Stimulated activated CD8-positive, alpha-beta memory T cell treated with anti-CD3 and anti-CD28 coated beads, Interleukin-4, amount 100 ng/mL, for 24 hours (primary cell): Measurements from ENCODE around the gene LRP1-AS.
A peak's percentile ranks its signal among the peaks of the same experiment; 100 is the strongest.
"Not testable (repeated sequence)": the region's sequence is repeated elsewhere in the genome, so short reads cannot be mapped to it uniquely, and the experiment has no call there.

ENCODE experiments used
- DNase-seq: peaks from one replicate; pipeline ENCODE4 v3.0.0-alpha.2; 2020; ENCODE audit warnings: low read depth

The LRP1-AS gene

DNA sequence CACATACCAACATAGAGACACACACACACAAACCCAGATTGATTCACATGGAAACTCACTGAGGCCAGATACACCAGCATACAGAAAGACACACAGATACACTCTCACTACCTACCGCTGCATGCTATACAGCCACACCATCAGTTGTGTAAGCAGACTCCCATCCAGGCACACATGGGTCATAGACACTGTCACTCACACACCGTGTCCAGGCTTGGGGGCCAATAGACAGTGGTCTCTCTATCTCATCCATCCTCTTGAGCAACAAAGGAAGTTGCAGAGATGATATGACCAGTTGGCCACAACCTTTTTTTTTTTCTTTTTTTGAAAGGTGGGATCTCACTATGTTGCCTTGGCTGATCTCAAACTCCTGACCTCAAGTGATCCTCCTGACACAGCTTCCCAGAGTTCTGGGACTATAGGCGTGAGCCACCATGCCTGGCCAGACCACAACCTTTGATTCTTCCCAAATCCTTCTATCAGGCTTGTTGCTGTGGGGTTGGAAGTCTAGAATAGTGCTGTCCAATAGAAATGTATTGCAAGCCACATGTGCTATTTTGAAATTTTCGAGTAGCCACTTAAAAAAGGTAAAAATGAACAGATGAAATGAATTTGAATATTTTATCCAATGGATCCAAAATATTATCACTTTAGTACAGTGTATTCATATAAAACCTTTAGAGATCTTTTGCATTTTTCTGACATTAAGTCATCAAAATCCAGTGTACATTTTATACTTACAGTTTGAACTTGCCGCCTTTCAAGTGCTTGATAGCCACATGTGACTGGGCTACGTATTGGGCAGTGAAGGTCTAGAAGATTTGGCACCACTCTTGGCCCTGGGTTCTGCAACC, 7.4 kb downstream of the LRP1-AS start:
- DNase-seq = no peak

DNA sequence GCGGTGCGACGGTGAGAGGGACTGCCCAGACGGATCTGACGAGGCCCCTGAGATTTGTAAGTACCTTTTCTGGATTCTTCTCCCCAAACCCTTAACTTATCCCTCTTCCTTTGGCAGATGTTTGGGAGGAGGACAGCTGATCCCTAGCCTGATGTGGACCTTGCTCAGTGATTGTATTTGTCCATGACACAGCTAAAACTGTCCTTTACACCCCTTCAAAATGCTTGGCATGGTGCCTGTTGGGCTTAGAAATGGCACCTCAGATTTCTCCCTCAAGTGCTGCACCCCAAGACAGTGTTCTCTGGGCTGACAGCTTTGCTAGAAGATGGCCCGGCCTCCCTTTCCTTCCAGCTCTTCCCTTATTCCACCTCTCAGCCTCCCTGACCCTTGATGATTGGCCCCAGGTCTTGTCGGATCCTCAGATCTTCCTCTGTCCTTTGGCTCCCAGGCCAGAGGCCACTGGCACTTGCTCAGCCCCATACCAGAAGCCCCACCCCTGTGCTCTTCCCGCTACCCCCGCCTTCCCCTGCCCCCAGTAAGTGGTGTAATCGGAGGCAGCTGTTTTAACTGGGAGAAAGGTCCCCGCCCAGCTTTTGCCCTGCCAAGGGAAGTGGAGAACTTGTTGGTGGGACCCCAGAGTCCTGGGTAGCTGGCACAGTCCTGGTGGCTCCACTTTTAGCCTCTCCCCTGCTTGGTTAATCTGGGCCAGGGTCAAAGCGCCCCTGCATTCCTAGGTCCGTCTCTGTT, 8.7 kb downstream of the LRP1-AS start:
- no peak for DNase-seq

DNA sequence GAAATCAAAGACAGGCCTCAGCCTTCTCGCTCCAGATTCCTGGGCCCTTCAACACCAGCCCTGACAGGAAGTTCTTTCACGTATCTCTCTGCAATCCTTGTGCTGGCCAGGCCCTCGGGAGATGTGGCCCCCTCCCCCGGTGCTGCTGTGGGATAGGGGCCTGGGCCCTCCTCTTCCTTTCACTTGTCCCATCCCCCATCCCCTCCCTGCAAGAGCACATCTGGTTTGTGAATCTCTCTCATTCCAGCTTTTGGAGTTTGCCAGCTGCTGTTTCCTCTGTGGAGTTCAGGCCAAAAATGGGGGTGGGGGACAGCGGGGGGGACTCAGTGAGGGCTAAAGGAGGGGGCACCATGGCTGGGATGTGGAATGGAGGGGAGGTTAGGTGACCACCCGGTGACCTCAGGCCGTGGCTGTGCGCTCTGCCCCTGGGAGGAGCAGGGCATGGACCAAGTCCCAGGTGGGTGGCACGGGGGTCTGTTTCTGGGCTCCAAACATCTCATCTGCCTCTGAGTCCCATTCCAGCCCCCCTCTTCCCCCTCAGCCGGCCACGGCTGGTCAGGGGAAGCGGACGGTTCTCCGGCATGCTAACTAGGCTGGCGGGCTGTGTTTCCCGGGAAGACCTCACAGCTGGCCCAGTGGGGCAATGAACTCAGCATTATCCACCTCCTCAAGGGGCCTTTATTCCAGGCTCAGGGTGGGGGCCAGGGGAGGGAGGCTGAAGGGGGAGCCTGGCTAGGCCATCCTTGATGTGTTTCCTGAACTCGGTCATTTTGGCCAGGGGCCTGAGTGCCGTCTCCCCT, 11.7 kb downstream of the LRP1-AS start:
- DNase-seq = no peak

DNA sequence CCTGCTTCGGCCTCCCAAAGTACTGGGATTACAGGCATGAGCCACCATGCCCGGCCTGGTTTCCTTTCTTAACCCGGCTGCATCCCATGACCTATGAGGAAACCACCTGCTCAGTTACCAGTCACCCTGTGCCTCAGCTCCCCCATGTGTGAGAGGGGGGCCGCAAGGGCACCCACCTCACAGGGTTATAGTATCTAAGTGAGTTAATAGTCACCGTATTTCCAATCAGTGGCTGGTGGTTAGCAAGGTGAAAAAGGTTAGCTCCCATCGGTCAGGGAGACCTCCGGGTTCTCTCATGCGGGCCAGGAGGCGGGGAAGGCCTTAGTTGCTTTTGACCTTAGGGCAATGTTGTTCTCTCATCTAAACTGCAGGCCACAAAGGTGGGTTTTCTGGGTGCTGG, 12.5 kb downstream of the LRP1-AS start:
- DNase-seq = no peak

DNA sequence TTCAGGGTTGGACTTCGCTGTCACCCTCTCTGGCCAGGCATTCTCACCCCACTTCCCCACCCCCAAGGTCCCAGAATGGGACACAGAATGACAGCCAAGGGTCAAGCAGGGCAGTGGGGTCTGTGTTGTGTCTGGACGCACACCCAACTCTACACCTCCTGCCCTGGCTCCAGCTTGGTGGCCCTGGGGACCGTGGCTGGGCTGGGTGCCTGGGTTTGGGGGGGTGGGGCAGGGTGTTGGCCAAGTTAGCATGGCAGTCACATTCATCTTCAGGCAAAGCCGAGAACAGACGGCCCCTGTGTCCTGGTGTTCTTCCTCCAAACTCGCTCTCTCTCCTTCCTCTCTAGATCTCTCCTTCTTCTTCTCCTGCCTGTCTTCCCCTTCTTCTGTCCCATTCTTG, 13.5 kb downstream of the LRP1-AS start:
- no peak for DNase-seq

DNA sequence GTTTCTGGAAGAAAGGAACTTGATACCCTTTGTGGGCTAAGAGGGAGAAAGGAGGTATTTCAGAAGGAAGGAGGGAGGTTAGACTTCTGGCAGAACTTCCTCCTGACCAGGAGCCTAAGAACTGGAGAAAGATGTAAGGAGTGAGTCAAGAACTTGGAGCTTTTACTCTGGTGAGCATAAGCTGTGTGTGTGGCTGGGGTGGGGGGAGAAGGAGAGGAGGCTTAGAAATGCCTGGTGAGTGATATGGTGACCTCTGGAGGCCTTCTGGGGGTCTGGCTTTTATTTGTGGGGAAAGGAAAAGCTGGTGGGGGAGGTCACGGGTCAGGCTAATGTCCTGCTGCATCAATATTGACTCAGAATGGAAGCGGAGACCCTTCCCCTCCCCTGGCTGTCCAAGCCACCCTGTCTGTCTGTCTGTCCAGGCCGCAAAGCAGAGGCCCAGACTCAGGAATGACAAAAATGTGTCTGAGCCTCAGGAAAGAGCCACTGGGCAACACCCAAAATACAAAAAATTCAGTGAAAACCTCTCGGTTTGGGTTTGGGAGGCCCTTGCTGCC, 14.3 kb downstream of the LRP1-AS start:
- DNase-seq = no peak

DNA sequence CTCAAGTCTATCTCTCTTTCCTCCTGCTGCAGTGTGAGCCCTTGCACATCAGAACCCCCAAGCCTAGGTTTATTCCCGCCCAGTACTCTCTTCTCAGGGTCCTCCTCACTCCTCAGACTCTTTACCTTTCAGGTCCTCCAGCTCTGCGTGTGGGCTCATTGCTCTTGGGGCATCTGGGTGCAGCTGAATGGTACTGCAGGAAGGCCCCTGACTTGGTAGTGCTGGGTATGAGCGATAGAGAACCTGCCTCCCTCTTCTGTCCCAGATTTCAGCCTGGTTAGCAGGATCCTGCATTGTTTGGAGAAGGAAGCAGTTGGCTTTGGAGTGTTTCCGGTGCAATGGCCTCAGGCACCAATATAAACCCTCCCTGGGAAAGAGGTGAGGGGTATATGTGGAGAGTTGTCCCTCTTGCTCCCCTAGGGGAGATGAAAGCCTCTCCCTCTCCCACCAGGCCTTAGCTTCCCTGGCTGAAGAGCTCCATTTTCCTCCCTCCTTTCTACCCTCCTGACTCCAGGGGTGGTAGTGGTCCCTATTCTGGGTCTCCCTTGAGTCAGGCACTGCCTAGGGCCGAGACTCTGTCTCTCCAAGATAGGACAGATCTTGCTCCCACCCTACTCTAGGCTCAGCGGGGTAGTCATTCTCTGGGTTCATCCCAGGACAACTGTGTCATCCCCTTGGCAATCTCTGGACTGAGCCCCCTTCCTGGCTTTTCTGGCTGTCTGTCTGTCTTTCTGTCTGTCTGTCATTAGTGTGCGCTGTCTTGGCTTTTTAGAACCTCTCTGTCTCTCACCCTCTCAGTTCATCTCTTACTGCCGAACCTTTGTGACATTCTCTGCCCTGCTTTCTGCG, 15.3 kb downstream of the LRP1-AS start:
- DNase-seq = no peak

DNA sequence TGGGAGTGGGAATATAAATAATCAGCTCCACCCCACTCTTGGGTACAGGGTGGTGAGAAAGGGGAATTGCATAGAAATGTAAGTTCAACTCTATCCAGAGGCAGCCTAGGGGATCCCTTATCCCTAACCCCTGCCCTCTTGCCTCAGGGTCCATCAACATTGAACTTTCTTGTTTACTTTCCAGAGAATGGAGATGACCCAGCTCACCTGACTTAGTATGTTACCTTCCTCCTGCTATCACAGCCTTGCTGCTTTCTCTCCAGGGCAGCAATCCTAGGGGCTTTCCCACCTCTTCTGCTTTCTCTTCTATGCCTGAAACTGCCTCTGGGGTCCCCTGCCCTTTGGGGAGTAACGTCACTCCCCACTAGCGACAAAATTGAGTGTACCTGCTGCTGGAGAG, 16.5 kb downstream of the LRP1-AS start:
- no peak for DNase-seq

DNA sequence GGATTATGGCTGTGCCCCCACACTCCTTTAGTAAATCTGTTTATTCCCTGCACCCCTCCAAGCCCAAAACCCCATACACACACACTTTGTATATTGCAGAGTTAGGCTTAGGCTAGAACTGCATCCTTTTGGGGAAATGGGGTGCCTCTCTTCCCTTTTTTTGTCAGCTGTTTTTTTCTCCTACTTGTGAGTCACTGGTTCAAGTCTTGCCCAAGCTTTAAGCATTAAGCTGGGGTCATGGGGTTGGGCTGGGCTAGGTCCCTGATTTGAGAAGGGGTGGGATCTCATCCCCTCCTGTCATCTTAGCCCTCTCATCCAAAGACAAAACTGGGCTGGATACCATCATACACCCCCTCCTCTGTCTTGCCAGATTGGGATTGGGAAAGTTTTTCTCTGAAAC, 17.5 kb downstream of the LRP1-AS start:
- DNase-seq = no peak

DNA sequence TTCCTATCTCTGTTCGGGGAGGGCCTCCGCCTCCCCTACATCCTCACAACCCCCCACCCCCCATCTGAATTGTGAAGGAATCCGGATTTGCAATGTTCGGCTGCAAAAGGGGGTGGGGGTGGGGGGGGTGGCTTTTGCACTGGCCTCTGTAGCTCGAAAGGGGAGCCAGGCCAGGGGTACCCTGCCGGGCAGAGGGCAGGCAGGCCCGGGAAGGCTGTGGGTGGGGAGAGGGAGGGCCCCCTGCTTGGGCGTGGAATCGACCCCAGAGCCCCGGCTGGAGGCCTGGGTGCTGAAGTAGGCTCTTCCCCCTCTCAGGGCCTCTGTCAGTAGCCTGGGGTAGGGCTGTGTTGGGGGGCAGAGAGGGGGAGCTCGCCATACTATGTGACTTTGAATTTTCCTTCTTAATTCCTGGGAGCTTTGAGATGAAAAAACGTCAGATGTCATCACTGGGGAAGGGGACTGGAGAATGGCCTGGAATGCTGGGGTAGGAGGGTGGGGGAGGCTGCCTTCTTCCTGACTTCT, 18.0 kb downstream of the LRP1-AS start:
- DNase-seq = no peak

DNA sequence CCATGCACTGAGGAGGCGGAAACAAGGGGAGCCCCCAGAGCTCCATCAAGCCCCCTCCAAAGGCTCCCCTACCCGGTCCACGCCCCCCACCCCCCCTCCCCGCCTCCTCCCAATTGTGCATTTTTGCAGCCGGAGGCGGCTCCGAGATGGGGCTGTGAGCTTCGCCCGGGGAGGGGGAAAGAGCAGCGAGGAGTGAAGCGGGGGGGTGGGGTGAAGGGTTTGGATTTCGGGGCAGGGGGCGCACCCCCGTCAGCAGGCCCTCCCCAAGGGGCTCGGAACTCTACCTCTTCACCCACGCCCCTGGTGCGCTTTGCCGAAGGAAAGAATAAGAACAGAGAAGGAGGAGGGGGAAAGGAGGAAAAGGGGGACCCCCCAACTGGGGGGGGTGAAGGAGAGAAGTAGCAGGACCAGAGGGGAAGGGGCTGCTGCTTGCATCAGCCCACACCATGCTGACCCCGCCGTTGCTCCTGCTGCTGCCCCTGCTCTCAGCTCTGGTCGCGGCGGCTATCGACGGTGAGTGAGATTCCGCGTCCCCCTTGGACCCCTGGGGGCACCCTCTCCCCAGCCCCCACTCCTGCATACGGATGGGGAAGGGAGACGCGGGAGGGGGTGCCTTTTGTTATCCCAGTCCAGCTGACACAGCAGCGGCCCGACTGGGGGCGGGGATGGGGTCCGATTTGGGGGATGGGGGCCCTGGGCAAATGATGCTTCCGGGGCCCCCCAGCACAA, 18.7 kb downstream of the LRP1-AS start:
- no peak for DNase-seq

DNA sequence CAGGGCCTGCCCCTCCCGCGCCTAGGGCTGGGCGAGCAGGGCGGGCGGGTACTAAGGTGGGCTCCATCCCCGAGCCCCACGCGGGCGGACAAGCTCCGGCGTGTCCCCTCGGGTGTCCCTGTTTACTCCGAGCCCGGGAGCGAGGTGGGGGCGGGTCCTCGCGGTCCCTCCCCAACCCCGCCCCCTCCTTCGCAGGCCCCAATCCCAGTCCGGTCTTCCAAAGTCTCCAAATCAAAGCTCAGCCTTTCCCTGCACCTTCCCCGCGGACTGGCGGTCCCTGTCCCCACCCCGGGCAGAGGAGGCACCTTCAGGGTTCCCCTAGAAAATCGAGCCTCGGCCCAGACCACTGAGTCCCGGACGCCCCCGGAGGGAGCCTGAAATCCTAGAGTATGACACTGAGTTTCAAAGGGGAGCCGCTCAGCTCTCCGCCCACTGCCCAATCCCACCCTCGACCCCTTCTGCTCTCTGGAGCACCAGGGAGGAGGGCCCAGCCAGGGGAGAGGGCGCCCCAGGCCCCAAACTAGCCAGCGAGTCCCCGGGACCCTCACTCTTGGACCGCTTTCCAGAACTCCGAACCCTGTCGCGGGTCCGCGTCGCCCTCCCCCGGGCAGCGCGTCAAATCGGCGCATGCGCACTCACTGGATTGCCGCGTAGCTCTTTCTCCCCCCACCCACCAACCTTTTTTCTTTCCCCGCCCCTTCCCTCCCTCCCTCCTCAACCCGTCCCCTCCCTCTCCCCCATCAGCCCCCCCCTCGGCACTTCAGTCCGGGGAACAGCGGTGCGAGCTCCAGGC, 19.5 kb downstream of the LRP1-AS start, which contains the start of gene LRP1:
Gene LRP1 (plus strand): TSS at position 758 of the 793 bp plus-strand sequence. CDS start 482 bp downstream, outside the sequence.
- DNase-seq = peak; percentile 56

DNA sequence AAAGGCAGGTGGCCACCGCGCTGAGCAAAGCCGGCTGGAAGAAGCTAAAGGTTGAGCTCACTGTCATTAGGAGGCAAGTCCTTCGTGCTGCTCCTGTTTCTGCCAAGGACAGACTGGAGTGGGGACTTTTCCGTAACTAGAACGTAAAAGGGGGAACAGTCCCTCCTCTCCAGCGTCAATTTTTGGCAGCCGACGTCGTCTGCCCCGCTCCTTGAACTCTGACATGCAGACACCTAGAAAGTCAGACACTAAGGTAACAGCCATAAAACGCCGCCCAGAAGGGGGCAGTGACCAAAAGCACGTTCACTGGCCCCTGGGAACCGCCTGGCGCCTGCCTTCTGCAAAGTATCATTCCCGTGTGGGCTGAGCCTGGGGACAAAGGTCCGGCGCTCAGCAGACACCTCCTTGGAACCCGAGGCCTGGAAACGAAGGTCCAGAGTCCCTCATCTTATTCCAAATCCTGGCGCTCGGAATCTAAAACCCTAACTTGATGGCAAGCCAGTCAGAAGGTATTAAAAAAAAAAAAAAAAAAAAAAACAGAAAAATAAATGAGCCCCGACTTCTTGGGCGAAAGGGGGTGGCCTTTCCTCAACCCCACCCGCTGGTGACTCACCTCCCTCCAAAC, 20.2 kb downstream of the LRP1-AS start:
- DNase-seq = peak; percentile 20

DNA sequence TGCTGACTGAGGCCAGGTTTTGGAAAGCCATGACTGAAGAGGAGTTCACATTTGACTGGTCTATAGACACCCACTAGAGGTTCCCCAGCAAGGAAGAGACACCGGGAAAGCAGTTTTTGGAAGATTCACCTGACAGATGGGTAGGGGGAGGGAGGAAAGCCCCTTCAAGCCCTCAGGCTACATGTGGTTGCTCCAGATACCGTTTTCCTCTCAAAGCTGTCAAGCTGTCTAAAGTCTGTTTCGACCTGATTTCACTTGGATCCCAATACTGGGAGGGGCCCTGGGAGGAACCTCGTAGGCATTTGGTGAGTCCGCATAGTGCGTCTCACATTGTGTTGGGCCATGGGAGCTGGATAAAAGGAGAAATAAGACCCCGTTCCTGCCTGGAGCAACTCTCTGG, 20.9 kb downstream of the LRP1-AS start:
- DNase-seq = no peak

DNA sequence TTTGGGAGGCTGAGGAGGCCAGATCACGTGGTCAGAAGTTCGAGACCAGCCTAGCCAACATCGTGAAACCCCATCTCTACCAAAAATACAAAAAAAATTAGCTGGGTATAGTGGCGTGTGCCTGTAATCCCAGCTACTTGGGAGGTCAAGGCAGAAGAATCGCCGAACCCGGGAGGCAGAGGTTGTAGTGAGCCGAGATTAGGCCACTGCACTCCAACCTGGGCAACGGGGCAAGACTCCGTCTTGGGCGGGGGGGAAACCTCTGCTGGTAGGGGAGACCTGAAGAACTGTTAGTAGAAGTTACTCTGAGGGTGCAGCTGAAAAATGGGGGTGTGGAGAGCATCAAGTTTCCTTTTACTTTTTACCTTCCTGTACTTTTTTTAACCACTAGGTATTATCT, 21.4 kb downstream of the LRP1-AS start:
- DNase-seq = no peak

DNA sequence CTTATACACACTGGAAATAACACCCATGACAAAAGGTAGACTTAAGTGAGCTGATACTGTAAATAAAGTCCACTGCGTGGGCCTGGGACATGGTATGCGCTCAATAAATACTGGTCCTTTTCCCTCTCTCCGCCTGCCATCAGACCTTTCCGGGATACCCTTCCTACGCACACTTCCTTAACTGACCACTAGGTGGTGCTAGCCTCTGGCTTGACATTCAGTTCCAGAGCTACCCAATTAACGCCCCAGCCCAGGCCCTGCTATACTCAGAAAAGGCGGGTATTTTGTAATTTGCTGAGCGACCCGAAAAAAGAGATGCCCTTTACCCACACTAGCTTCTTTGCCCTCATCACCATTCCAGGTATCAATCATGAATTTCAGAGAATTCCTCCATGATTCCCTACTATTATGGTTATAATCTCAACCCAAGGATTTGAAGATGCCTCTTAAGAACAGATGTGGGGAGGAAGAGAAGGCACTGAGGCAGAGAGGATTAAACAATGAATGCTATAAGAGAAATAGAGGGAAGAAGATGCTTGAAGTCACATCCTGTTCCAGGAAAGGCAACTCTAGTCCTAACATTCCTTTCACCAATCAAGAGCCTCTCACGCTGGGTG, 23.1 kb downstream of the LRP1-AS start:
- DNase-seq = peak; percentile 49

DNA sequence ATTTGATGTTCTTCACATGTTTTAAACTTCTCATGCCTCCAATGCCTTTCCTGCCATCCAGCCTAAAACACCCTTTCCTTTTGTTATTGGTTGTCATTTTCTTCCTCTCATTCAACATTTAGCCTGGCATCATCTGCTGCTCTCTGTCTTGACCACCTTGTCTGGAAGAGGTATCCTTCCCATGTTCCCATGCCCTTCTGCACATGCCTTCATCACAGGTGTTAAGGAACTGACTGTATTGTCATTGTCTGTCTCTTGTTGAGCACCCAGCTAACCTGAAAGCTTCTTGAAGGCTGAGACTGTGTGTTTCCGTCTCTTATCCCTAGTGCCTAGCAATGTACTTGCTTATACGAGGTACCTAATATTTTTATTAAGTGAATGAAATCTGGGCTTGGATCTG, 23.6 kb downstream of the LRP1-AS start:
- no peak for DNase-seq

DNA sequence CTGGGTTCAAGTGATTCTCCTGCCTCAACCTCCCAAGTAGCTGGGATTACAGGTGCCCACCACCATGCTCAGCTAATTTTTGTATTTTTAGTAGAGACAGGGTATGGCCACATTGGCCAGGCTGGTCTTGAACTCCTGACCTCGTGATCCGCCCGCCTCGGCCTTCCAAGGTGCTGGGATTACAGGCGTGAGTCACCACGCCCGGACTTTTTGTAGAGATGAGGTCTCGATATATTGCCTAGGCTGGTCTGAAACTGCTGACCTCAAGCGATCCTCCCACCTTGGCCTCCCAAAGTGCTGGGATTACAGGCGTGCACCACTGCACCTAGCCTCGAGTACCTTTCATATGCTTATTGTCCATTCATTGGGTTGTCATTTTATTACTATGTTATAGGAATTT, 26.7 kb downstream of the LRP1-AS start:
- DNase-seq = not testable (repeated sequence)
